ENCODE results near the gene SMIM11. TPM values are rescaled to one million over a fixed set of nuclear protein-coding genes. Genes with fewer than 3 reads are reported as not detected.
"Not testable (repeated sequence)": the region's sequence is repeated elsewhere in the genome, so short reads cannot be mapped to it uniquely, and the experiment has no call there.

Gene SMIM11
- total RNA-seq, 1 experiment from 2014 or later, result 17.2 TPM

DNA sequence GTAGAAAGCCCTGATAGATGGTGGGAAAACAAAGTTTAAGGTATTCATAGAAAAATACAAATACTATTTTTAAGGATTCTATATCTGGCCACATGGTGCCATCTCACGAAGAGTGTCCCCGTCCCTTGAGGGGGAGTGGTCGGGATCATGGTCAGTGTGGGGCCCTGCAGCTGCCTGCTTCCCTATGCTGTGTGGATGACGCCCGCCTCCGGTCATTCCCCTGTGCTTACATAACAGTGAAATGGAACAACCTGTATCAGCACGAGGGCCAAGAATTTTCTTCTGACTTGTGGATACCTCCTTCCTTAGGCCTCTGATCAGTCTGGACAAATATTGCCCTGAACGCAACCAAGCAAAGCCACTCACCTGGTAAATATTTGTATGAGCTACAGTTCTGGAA lies 52.0 kb downstream of the SMIM11 start:
- H3K36me3 ChIP-seq (ENCODE audit: control insufficient read depth, insufficient read depth, low read length); H3K4me1 ChIP-seq; H3K9me3 Mint-ChIP-seq (ENCODE audit: unreplicated experiment); BruUV-seq (replicated peaks); H3K4me3 Mint-ChIP-seq (ENCODE audit: unreplicated experiment); H3K27ac Mint-ChIP-seq (ENCODE audit: unreplicated experiment); H3K4me3 ChIP-seq (ENCODE audit: low read depth, low read length); H3K27me3 Mint-ChIP-seq (ENCODE audit: insufficient read depth, unreplicated experiment); H3K36me3 Mint-ChIP-seq (ENCODE audit: insufficient read depth, unreplicated experiment); H3K27me3 ChIP-seq (replicated peaks; ENCODE audit: control insufficient read depth, insufficient read depth, low read length); H3K4me1 Mint-ChIP-seq (ENCODE audit: low read depth, unreplicated experiment); H3K9me3 ChIP-seq; CTCF ChIA-PET; POLR2A ChIA-PET; intact Hi-C loops (cut with micrococcal nuclease; ENCODE audit: unreplicated experiment); DNase-seq: not testable (repeated sequence)

DNA sequence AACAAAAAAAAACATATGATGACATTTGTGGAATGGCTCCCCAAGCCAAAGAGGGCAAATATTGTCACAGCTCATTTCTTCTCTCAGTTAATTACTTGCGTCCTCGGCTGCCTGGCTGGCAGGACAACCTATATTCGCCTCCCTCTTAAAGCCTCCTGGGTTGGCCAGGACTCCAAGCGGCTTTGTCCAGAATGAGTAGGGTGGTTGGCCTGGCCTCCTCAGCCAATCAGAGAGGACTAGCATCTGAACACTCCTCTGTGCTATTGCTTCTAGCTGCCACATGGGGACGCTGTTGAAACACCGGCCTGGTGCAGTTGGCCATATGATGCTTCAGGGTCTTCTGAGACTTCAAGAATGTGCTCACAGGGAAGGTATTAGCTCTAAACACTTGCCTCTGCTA lies 53.1 kb downstream of the SMIM11 start:
- H3K4me1 Mint-ChIP-seq (ENCODE audit: low read depth, unreplicated experiment); H3K27ac Mint-ChIP-seq (ENCODE audit: unreplicated experiment); H3K27me3 ChIP-seq (replicated peaks; ENCODE audit: control insufficient read depth, insufficient read depth, low read length); H3K9me3 Mint-ChIP-seq (ENCODE audit: unreplicated experiment); H3K36me3 ChIP-seq (ENCODE audit: control insufficient read depth, insufficient read depth, low read length); POLR2A ChIA-PET; H3K27me3 Mint-ChIP-seq (ENCODE audit: insufficient read depth, unreplicated experiment); H3K4me3 ChIP-seq (ENCODE audit: low read depth, low read length); H3K4me3 Mint-ChIP-seq (ENCODE audit: unreplicated experiment); DNase-seq; H3K4me1 ChIP-seq; CTCF ChIA-PET; intact Hi-C loops (cut with micrococcal nuclease; ENCODE audit: unreplicated experiment); BruUV-seq (replicated peaks); H3K9me3 ChIP-seq; H3K36me3 Mint-ChIP-seq (ENCODE audit: insufficient read depth, unreplicated experiment): not testable (repeated sequence)

DNA sequence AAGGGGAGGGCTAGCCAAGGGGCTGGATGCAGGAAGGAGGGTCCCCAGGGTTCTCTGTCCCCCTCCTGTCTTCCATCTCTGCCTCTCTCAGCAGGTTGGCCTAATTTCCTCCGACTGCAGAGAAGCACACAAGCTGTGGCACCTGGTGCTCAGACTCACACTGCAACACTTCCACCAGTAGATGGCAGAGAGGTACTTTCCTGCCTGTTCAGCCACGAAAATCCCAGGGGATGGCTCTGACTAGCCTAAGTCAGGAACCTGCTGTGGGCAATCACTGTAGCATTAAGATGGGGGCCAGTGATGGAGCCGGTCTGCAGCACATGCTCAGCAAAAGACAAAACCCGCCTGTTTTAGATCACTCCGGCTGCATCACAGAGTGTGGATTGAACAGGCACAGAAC lies 54.4 kb downstream of the SMIM11 start:
- BruUV-seq (replicated peaks); H3K36me3 ChIP-seq (ENCODE audit: control insufficient read depth, insufficient read depth, low read length); H3K27me3 ChIP-seq (replicated peaks; ENCODE audit: control insufficient read depth, insufficient read depth, low read length); H3K4me1 Mint-ChIP-seq (ENCODE audit: low read depth, unreplicated experiment); POLR2A ChIA-PET; DNase-seq; H3K27ac Mint-ChIP-seq (ENCODE audit: unreplicated experiment); H3K9me3 ChIP-seq; H3K4me1 ChIP-seq; H3K4me3 Mint-ChIP-seq (ENCODE audit: unreplicated experiment); H3K4me3 ChIP-seq (ENCODE audit: low read depth, low read length); intact Hi-C loops (cut with micrococcal nuclease; ENCODE audit: unreplicated experiment); H3K9me3 Mint-ChIP-seq (ENCODE audit: unreplicated experiment); H3K27me3 Mint-ChIP-seq (ENCODE audit: insufficient read depth, unreplicated experiment); H3K36me3 Mint-ChIP-seq (ENCODE audit: insufficient read depth, unreplicated experiment); CTCF ChIA-PET: not testable (repeated sequence)

Other genes starting within 250 kb of the SMIM11 start
- not detected in 2 replicates for gene KCNE2, start 11.5 kb upstream of the SMIM11 start, total RNA-seq (2022)
- gene SMIM34, start 48.4 kb downstream of the SMIM11 start, total RNA-seq (2022), result not detected in 2 replicates
- gene KCNE1, start 136.7 kb downstream of the SMIM11 start, total RNA-seq (2022), result 0.91 and 1.0 TPM in 2 replicates
- 27.0 and 29.4 TPM in 2 replicates for gene RCAN1, start 239.6 kb downstream of the SMIM11 start, total RNA-seq (2022)

Measured in Caco-2 (cell line).